Caco-2 (cell line): ENCODE measurements around the gene SLC9C1. TPM values are rescaled to one million over a fixed set of nuclear protein-coding genes. Genes with fewer than 3 reads are reported as not detected.

Source experiments
- BruUV-seq: library from RNA; stranded (reverse); fragments of 400-500 nt; replicated peaks from 2 replicates; lab custom pipeline; 2021; lab: Mats Ljungman, UMichigan
- CTCF ChIA-PET: fragments of 300-600 bp; sonication (Branson Sonifier 250); formaldehyde crosslinking; loops from one replicate; lab custom pipeline; 2022; ENCODE audit warnings: antibody characterized with exemption; lab: Charles Lee
- POLR2A ChIA-PET: fragments of 300-600 bp; sonication (Branson Sonifier 250); formaldehyde crosslinking; loops from one replicate; lab custom pipeline; 2022; ENCODE audit warnings: antibody characterized with exemption; lab: Charles Lee
- DNase-seq, 2 experiments: peaks; one replicate each; pipeline versions ENCODE4 v3.0.0 to v3.0.0-alpha.2; 2020 to 2022
- H3K27me3 ChIP-seq: replicated peaks from 2 replicates; pipeline ENCODE4 v1.6.0; 2011; ENCODE audit warnings: low read length; ENCODE audit not compliant: control insufficient read depth, insufficient read depth
- H3K36me3 ChIP-seq: 2 replicates; pipeline ENCODE4 v1.5.1; 2011; ENCODE audit warnings: low read length; ENCODE audit not compliant: control insufficient read depth, insufficient read depth
- H3K4me1 ChIP-seq: fragments of 250-450 bp; sonication (Bioruptor Pico); 2 replicates; pipeline ENCODE4 v1.5.1; 2020; ENCODE audit warnings: mild to moderate bottlenecking
- H3K4me3 ChIP-seq: 2 replicates; pipeline ENCODE4 v1.5.1; 2011; ENCODE audit warnings: low read depth, mild to moderate bottlenecking, control low read depth, low read length
- H3K9me3 ChIP-seq: fragments of 250-450 bp; sonication (Bioruptor Pico); 2 replicates; pipeline ENCODE4 v1.5.1; 2020; ENCODE audit warnings: mild to moderate bottlenecking, moderate library complexity
- H3K27ac Mint-ChIP-seq: one replicate; pipeline ENCODE4 v1.8.0; 2022; ENCODE audit warnings: mixed read lengths; ENCODE audit not compliant: unreplicated experiment
- H3K27me3 Mint-ChIP-seq: one replicate; pipeline ENCODE4 v1.8.0; 2022; ENCODE audit warnings: mixed read lengths; ENCODE audit not compliant: insufficient read depth, unreplicated experiment
- H3K36me3 Mint-ChIP-seq: one replicate; pipeline ENCODE4 v1.8.0; 2022; ENCODE audit warnings: mild to moderate bottlenecking, mixed read lengths; ENCODE audit not compliant: insufficient read depth, unreplicated experiment
- H3K4me1 Mint-ChIP-seq: one replicate; pipeline ENCODE4 v1.8.0; 2022; ENCODE audit warnings: low read depth, mixed read lengths; ENCODE audit not compliant: unreplicated experiment
- H3K4me3 Mint-ChIP-seq: one replicate; pipeline ENCODE4 v1.8.0; 2022; ENCODE audit warnings: mild to moderate bottlenecking, moderate library complexity, mixed read lengths; ENCODE audit not compliant: unreplicated experiment
- H3K9me3 Mint-ChIP-seq: one replicate; pipeline ENCODE4 v1.8.0; 2022; ENCODE audit warnings: mixed read lengths; ENCODE audit not compliant: unreplicated experiment
- CTCF ChIP-seq, 2 experiments: fragments of 200-600 bp in 1 of 2; IDR thresholded peaks; 1 replicate in 1 of 2; 2 replicates in 1 of 2; pipeline versions ENCODE4 v1.5.1 to v1.8.0; 2011 to 2022; ENCODE audit warnings: antibody characterized with exemption in 1 of 2, control low read depth in 1 of 2, inconsistent platforms in 1 of 2, low read depth in 1 of 2, low read length in 1 of 2, mild to moderate bottlenecking in 1 of 2, moderate library complexity in 1 of 2; ENCODE audit not compliant: insufficient read depth in 1 of 2, severe bottlenecking in 1 of 2, unreplicated experiment in 1 of 2
- intact Hi-C: fragments of 100-400 bp; cut with micrococcal nuclease; formaldehyde crosslinking; loops from one replicate; pipeline ENCODE4 v1.10.0; 2022; ENCODE audit not compliant: unreplicated experiment
- total RNA-seq: library from RNA; stranded (reverse); gene quantifications from 2 replicates; pipeline ENCODE4 v1.2.3, GENCODE V29; 2022

Gene SLC9C1
- total RNA-seq, 1 experiment from 2014 or later, result not detected

DNA sequence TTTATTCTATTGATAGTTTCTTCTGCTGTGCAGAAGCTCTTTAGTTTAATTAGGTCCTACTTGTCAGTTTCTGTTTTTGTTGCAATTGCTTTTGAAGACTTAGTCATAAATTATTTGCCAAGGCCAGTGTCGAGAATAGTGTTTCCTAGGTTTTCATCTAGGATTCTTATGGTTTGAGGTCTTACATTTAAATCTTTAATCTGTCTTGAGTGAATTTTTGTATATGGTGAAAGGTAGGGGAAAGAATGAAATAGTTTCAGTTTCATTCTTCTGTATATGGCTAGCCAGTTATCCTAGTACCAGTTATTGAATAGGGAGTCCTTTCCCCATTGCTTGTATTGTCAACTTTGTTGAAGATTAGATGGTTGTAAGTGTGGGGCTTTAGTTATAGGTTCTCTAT, 150.3 kb downstream of the SLC9C1 start:
- Mint-ChIP-seq H3K36me3 (peaks cover 6% of the 10 kb centered on the region), H3K4me3 (no peak overlapping the region), H3K9me3 (peaks cover 33% of the 10 kb centered on the region), H3K4me1 (no peaks in the 10 kb centered on the region), H3K27ac (no peak overlapping the region), H3K27me3 (no peaks in the 10 kb centered on the region)
- Histone ChIP-seq H3K9me3 (0 out of 2 replicates have a peak, but pooled peaks cover 2% of the 10 kb centered on the region), H3K4me1 (no peaks in the 10 kb centered on the region), H3K4me3 (no peak overlapping the region), H3K36me3 (no peaks in the 10 kb centered on the region), H3K27me3 (no peaks in the 10 kb centered on the region)
- intact Hi-C loops, result no loop called here
- no peak for TF ChIP-seq CTCF (IDR thresholded peaks at IDR 0.05; ENCODE audit: insufficient read depth in 1 of 2, low read depth in 1 of 2, low read length in 1 of 2, severe bottlenecking in 1 of 2, unreplicated experiment in 1 of 2)
- DNase-seq, result no peak
- no TSS peak for BruUV-seq
- ChIA-PET POLR2A (no interaction called here), CTCF (no interaction called here)

DNA sequence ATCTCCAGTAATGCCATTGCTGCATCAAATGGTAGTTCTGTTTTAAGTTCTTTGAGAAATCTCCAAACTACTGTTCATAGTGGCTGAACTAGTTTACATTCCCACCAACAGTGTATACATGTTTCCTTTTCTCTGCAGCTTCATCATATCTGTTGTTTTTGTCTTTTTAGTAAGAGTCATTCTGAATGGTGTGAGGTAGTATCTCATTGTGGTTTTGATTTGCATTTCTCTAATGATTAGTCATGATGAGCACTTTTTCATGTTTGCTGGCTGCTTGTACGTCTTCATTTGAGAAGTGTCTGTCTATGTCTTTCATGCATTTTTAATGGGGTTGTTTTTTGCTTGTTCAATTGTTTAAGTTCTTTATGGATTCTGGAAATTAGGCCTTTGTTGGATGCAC, 150.8 kb downstream of the SLC9C1 start:
- Histone ChIP-seq H3K4me3 (no peak overlapping the region), H3K36me3 (no peaks in the 10 kb centered on the region), H3K4me1 (no peaks in the 10 kb centered on the region), H3K27me3 (no peaks in the 10 kb centered on the region), H3K9me3 (0 out of 2 replicates have a peak, but pooled peaks cover 2% of the 10 kb centered on the region)
- ChIA-PET POLR2A (no interaction called here), CTCF (no interaction called here)
- no peak overlapping the region for H3K4me3 Mint-ChIP-seq
- peaks cover 6% of the 10 kb centered on the region for H3K36me3 Mint-ChIP-seq
- intact Hi-C loops, result no loop called here
- H3K9me3 Mint-ChIP-seq, result peaks cover 31% of the 10 kb centered on the region
- no peak overlapping the region for H3K27ac Mint-ChIP-seq
- no TSS peak for BruUV-seq
- H3K4me1 Mint-ChIP-seq, result no peaks in the 10 kb centered on the region
- no peak for TF ChIP-seq CTCF (IDR thresholded peaks at IDR 0.05; ENCODE audit: insufficient read depth in 1 of 2, low read depth in 1 of 2, low read length in 1 of 2, severe bottlenecking in 1 of 2, unreplicated experiment in 1 of 2)
- no peaks in the 10 kb centered on the region for H3K27me3 Mint-ChIP-seq
- DNase-seq, result no peak

GRCh38 chr3:112141293-112141692, 152.7 kb downstream of the SLC9C1 start:
- ChIA-PET CTCF (no interaction called here), POLR2A (no interaction called here)
- no peak overlapping the region for H3K4me3 ChIP-seq

More at GRCh38 chr3:112141293-112141692, 152.7 kb downstream of the SLC9C1 start:
- Histone ChIP-seq H3K27me3 (no peaks in the 10 kb centered on the region), H3K9me3 (0 out of 2 replicates have a peak, but pooled peaks cover 3% of the 10 kb centered on the region), H3K4me1 (no peaks in the 10 kb centered on the region), H3K36me3 (no peaks in the 10 kb centered on the region)
- intact Hi-C loops, result no loop called here
- Mint-ChIP-seq H3K27me3 (no peaks in the 10 kb centered on the region), H3K9me3 (peaks cover 11% of the 10 kb centered on the region), H3K4me3 (no peak overlapping the region), H3K36me3 (peaks cover 6% of the 10 kb centered on the region), H3K4me1 (peaks cover 5% of the 10 kb centered on the region), H3K27ac (no peak overlapping the region)
- no peak for TF ChIP-seq CTCF (IDR thresholded peaks at IDR 0.05; ENCODE audit: insufficient read depth in 1 of 2, low read depth in 1 of 2, low read length in 1 of 2, severe bottlenecking in 1 of 2, unreplicated experiment in 1 of 2)
- BruUV-seq, result no TSS peak
- no peak for DNase-seq
